ENCODE measurements around the gene CBFA2T3.
A peak's percentile ranks its signal among the peaks of the same experiment; 100 is the strongest.
"Not testable (repeated sequence)": the region's sequence is repeated elsewhere in the genome, so short reads cannot be mapped to it uniquely, and the experiment has no call there.

Gene CBFA2T3

GRCh38 chr16:88920618-88921590, 56.1 kb downstream of the CBFA2T3 start:
- no peak overlapping the region for H3K4me3 ChIP-seq (replicated peaks; ENCODE audit: low read depth, low read length)
- peak; percentile 84 for DNase-seq (ENCODE audit: extremely low read depth, low read depth)

GRCh38 chr16:88919936-88920335, 57.1 kb downstream of the CBFA2T3 start:
- H3K4me3 ChIP-seq (replicated peaks; ENCODE audit: low read depth, low read length): no peak overlapping the region
- DNase-seq (ENCODE audit: extremely low read depth, low read depth): no peak
- TF ChIP-seq, protein P1, sequence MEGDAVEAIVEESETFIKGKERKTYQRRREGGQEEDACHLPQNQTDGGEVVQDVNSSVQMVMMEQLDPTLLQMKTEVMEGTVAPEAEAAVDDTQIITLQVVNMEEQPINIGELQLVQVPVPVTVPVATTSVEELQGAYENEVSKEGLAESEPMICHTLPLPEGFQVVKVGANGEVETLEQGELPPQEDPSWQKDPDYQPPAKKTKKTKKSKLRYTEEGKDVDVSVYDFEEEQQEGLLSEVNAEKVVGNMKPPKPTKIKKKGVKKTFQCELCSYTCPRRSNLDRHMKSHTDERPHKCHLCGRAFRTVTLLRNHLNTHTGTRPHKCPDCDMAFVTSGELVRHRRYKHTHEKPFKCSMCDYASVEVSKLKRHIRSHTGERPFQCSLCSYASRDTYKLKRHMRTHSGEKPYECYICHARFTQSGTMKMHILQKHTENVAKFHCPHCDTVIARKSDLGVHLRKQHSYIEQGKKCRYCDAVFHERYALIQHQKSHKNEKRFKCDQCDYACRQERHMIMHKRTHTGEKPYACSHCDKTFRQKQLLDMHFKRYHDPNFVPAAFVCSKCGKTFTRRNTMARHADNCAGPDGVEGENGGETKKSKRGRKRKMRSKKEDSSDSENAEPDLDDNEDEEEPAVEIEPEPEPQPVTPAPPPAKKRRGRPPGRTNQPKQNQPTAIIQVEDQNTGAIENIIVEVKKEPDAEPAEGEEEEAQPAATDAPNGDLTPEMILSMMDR (IDR thresholded peaks at IDR 0.05; ENCODE audit: low read depth, low read length, missing control alignments): no peak

More at GRCh38 chr16:88920618-88921590, 56.1 kb downstream of the CBFA2T3 start:
- TF ChIP-seq, protein P1 (IDR thresholded peaks at IDR 0.05; ENCODE audit: low read depth, low read length, missing control alignments): no peak

- not testable (repeated sequence) for DNase-seq (ENCODE audit: extremely low read depth, low read depth); H3K4me3 ChIP-seq (replicated peaks; ENCODE audit: low read depth, low read length)
Observed at GRCh38 chr16:88918896-88919295, 58.1 kb downstream of the CBFA2T3 start.

DNA sequence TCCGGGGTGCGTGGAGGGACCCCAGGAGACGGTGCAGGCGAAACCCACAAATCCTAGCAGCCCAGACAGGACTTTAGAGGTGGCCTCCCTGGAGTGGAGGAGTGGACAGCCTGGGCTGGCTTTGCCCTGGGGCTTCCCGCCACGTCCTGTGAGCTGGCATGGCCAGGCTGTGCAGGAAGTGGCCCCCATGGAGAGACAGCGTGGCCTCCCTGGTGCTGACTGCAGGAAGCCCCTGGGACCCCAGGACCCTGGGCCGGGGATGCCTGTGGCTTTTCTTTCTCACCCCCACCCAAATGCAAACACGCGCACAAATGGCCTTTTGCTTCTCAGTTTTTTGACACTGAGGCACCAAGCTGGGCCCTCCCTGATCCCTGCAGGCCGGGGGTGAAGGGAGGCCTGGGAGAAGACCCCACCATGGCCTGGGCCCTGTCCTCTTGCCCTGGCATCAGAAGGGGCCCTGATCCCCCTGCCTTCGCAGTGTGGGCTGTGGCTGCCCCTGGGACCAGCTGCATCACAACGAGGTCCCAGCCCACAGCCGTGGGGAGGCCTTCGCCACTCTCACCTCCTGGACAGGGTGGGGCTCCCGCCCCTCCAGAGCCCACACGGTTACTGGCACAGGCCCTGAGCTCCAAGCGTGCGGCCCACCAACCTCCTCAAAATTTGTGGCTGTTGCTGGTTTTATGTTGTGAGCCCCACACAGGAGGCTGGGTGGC, 58.9 kb downstream of the CBFA2T3 start:
- no peak for DNase-seq (ENCODE audit: extremely low read depth, low read depth)
- no peak overlapping the region for H3K4me3 ChIP-seq (replicated peaks; ENCODE audit: low read depth, low read length)
- TF ChIP-seq, protein P1 (IDR thresholded peaks at IDR 0.05; ENCODE audit: low read depth, low read length, missing control alignments): no peak

- no peak for DNase-seq (ENCODE audit: extremely low read depth, low read depth)
- H3K4me3 ChIP-seq (replicated peaks; ENCODE audit: low read depth, low read length): no peak overlapping the region
- TF ChIP-seq, protein P1 (IDR thresholded peaks at IDR 0.05; ENCODE audit: low read depth, low read length, missing control alignments): no peak
Observed at GRCh38 chr16:88917146-88917914, 59.7 kb downstream of the CBFA2T3 start.

DNA sequence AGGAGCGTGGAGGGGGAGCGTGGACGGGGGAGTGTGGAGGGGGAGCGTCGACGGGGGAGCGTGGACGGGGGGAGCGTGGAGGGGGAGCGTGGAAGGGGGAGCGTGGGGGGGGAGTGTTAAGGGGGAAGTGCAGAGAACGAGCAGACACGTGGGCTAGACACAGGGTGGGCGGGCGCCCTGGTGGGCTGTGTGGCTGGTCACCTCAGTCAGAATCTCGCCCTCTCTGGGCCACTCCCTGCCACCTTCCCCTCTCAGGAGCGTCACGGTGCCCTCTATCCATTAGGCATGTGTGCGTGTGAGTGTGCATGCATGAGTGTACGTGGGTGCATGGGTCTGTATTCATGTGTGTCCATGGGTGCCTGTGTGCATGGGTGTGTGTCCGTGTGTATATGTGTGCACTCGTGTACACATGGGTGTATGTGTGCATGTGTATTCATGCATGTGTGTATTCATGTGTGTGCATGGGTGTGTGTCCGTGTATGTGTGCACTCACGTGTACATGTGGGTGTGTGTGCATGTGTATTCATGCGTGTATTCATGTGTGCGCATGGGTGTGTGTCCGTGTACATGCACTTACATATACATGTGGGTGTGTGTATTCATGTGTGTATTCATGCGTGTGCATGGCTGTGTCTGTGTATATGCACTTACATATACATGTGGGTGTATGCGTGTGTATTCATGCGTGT, 61.2 kb downstream of the CBFA2T3 start:
- TF ChIP-seq, protein P1 (IDR thresholded peaks at IDR 0.05; ENCODE audit: low read depth, low read length, missing control alignments): no peak
- no peak overlapping the region for H3K4me3 ChIP-seq (replicated peaks; ENCODE audit: low read depth, low read length)
- DNase-seq (ENCODE audit: extremely low read depth, low read depth): no peak

Measured in HFF-Myc (cell line).